ENCODE results near the gene MTCH2.

- no peak for TF ChIP-seq CTCF (conservative IDR thresholded peaks at IDR 0.05 in 1 of 2, IDR thresholded peaks at IDR 0.05 in 1 of 2; ENCODE audit: low read depth in 1 of 2, low read length in 2 of 2)
- no peak for TF ChIP-seq EZH2 (IDR thresholded peaks at IDR 0.05; ENCODE audit: low read length, missing control alignments)
Observed at GRCh38 chr11:47606731-47607130, 35.6 kb downstream of the MTCH2 start.
